NCI-H1417 treated with DMSO at 0.1 percent for 48 hours (cell line): ENCODE results near the gene NFYC.
A peak's percentile ranks its signal among the peaks of the same experiment; 100 is the strongest.
"Not testable (repeated sequence)": the region's sequence is repeated elsewhere in the genome, so short reads cannot be mapped to it uniquely, and the experiment has no call there.

Source experiments
- DNase-seq: peaks from one replicate; lab custom pipeline; 2025; lab: John Stamatoyannopoulos, UW

The NFYC gene

GRCh38 chr1:40706626-40707025, 15.1 kb downstream of the NFYC start:
- no peak for DNase-seq

- DNase-seq, result no peak
These were observed 17.2 kb downstream of the NFYC start for GRCh38 chr1:40708750-40709099.

GRCh38 chr1:40709100-40709801, 17.7 kb downstream of the NFYC start:
- DNase-seq, result no peak

- no peak for DNase-seq
These were observed 18.3 kb downstream of the NFYC start for GRCh38 chr1:40709802-40710278.

- DNase-seq, result no peak
These were observed 19.2 kb downstream of the NFYC start for GRCh38 chr1:40710581-40711315.

GRCh38 chr1:40711465-40712404, 20.2 kb downstream of the NFYC start:
- no peak for DNase-seq

GRCh38 chr1:40712405-40712944, 21.0 kb downstream of the NFYC start:
- DNase-seq, result peak; percentile 43

GRCh38 chr1:40712997-40713396, 21.5 kb downstream of the NFYC start:
- no peak for DNase-seq

- DNase-seq, result no peak
These were observed 24.1 kb downstream of the NFYC start for GRCh38 chr1:40715491-40716059.

- DNase-seq, result no peak
These were observed 25.6 kb downstream of the NFYC start for GRCh38 chr1:40717065-40717464.

GRCh38 chr1:40717955-40718354, 26.5 kb downstream of the NFYC start:
- no peak for DNase-seq

GRCh38 chr1:40720493-40720892, 29.0 kb downstream of the NFYC start:
- DNase-seq, result no peak

GRCh38 chr1:40722622-40723021, 31.1 kb downstream of the NFYC start:
- DNase-seq, result no peak

- no peak for DNase-seq
These were observed 31.9 kb downstream of the NFYC start for GRCh38 chr1:40723196-40723955.

- DNase-seq, result not testable (repeated sequence)
These were observed 36.2 kb downstream of the NFYC start for GRCh38 chr1:40727662-40728061.

- DNase-seq, result not testable (repeated sequence)
These were observed 37.9 kb downstream of the NFYC start for GRCh38 chr1:40729316-40729862.

GRCh38 chr1:40732756-40733301, 41.3 kb downstream of the NFYC start:
- DNase-seq, result no peak

- no peak for DNase-seq
These were observed 43.6 kb downstream of the NFYC start for GRCh38 chr1:40734882-40735628.

GRCh38 chr1:40736085-40736531, 44.6 kb downstream of the NFYC start:
- DNase-seq, result no peak

- no peak for DNase-seq
These were observed 47.3 kb downstream of the NFYC start for GRCh38 chr1:40738831-40739230.
